GM12801 (cell line): ENCODE measurements around the gene ACTR6.

Source experiments
- TF ChIP-seq, protein P1 (sequence below): IDR thresholded peaks from one replicate; pipeline ENCODE4 v1.5.1; 2011; ENCODE audit warnings: control low read depth; ENCODE audit not compliant: insufficient read length; ENCODE audit errors: extremely low read depth

Gene ACTR6

DNA sequence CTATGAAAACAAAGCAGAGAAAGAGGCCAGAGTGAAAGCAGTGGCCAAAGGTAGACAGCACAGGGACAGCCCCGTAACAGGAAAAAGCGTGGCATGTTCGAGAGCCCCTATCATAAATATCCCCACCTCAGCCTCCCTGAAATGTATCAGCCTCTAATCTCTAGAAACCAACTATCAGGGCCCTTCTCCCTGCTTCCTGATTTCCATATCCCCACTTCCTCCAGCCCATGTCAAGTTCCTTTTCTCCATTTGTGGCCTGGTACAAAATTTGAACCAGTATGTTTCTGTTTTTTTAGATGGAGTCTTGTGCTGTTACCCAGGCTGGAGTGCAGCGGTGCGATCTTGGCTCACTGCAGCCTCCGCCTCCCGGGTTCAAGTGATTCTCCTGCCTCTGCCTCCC, 49.3 kb downstream of the ACTR6 start:
- TF ChIP-seq, protein P1, sequence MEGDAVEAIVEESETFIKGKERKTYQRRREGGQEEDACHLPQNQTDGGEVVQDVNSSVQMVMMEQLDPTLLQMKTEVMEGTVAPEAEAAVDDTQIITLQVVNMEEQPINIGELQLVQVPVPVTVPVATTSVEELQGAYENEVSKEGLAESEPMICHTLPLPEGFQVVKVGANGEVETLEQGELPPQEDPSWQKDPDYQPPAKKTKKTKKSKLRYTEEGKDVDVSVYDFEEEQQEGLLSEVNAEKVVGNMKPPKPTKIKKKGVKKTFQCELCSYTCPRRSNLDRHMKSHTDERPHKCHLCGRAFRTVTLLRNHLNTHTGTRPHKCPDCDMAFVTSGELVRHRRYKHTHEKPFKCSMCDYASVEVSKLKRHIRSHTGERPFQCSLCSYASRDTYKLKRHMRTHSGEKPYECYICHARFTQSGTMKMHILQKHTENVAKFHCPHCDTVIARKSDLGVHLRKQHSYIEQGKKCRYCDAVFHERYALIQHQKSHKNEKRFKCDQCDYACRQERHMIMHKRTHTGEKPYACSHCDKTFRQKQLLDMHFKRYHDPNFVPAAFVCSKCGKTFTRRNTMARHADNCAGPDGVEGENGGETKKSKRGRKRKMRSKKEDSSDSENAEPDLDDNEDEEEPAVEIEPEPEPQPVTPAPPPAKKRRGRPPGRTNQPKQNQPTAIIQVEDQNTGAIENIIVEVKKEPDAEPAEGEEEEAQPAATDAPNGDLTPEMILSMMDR: no peak

DNA sequence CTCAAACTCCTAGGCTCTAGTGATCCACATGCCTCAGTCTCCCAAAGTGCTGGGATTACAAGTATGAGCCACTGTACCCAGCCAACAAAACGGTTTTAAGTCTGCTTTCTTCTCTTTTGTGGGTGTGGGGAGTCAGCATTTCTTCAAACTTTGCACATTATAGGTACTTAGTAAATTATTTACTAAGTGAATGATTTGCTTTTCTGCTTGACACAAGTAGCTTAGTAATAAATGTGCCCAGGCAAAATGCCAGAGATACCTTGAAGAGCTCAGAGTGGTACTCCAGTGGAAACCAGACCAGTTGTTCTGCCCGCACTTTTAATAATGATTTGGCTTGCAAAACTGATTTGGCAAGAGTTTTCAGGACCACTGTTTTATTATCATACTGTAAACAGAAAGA, 51.3 kb downstream of the ACTR6 start:
- TF ChIP-seq, protein P1: no peak

DNA sequence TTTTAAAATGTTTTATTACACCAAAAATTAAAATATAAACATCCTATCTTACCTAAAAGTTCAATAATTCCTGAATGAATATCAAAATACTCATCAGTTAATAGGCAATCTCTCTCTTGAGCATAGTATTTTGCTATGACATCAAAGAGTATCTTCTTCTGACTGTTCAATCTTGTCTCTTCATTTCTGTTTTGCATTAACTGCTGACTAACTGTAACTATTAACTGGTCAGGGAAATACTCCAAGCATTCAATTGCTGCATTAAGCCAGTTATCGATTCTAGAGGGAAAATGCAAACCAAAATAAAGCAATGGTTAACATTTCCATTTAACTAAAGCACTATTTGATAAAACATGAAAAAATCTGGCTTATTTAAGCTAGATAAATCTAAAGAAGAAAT, 52.8 kb downstream of the ACTR6 start:
- TF ChIP-seq, protein P1: no peak

DNA sequence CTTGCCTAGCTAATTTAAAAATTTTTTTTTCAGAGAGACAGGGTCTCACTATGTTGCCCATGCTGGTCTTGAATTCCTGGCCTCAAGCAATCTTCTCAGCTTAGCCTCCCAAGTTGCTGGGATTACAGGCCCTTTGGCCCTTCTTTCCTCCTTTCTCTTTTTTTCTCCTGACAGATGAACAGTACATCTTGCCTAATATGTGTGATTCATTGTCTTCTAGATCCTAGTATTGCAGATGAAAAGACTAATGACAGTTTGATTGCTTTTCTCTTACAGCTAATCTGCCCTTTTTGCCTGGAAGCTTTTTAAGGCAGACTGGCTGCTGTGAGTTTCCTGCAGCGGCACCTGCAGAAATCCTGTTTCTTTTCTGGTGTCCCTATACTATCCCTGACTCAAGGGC, 54.3 kb downstream of the ACTR6 start:
- TF ChIP-seq, protein P1: no peak

DNA sequence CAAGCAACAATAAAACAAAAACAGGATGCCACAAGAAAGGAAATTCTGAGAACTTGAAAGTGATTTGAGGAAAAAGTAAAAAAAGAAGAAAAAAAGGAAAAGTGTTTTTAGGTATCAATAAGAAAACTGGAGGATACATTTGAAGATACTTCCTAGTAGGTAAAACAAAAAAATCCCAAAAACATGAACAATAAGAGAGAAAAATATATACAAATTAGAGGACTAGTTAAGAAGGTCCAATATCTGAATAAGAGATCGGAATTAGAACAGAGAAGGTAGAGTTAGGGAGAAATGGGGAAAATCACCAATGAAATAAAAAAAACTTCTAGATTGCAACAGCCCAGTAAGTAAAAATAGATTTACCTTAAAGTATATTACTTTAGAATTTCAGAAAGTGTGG, 57.5 kb downstream of the ACTR6 start:
- TF ChIP-seq, protein P1: no peak

DNA sequence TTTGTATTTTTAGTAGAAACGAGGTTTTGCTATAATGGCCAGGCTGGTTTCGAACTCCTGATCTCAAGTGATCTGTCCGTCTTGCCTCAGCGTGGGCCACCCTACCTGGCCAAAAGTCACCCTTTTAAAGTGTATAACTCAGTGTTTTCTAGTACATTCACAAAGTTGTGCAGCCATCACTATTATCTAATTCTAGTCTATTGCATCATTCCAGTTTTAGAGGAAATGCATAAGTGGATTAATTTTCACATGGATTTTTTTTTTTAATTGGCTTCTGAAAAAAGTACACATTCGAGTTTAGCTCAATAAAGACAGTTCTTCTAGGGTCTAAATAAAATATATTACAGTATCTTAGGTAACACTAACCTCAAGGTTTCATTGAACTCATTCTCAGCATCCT, 62.5 kb downstream of the ACTR6 start:
- TF ChIP-seq, protein P1: no peak

DNA sequence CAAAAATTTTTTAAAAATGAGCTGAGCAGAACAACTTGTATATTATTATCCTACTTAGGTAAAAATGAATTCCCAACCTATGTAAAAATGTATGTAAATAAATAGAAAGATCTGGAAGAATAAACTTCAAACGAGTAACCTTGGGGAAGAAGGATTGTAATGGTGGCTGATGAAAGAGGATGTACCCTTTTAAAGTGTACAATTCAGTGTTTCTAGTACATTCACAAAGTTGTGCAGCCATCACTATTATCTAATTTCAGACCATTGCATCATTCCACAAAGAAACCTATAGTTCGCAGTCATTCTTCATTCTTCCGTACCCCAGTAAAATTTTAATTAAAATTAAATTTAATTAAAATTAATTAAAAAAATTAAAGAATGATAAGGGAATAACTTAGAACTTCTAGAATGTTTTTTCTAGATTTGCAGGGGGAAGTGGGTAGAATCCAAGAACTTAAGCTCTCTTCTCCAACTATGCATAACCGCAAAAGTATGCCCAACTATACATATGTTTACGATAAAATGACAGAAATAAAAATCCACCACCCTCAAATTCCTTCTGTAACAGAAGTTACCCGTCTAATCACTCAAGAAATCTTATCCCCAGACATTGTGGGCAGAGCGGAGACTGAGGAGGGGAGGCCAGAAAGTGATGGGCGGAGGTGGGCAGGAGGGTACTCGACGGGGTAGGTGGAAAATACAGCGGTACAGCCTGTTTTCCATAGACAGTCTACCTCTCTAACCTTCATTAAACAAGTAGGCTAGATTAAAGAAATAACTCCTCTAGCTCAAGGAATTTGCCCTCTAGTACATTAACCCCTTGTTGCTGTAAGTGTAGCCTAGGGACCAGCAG, 65.3 kb downstream of the ACTR6 start:
- TF ChIP-seq, protein P1: no peak
